Stimulated activated CD4-positive, alpha-beta T cell treated with anti-CD3 and anti-CD28 coated beads, TNF-alpha, amount 100 ng/mL, for 24 hours (primary cell): ENCODE measurements around the gene PTPRN2.
"Not testable (repeated sequence)": the region's sequence is repeated elsewhere in the genome, so short reads cannot be mapped to it uniquely, and the experiment has no call there.

Experiments
- DNase-seq, 3 experiments: peaks; one replicate each; pipeline ENCODE4 v3.0.0-alpha.2; 2020; ENCODE audit warnings: low read depth in 3 of 3

The PTPRN2 gene

GRCh38 chr7:158419238-158419785 is 168.3 kb downstream of the PTPRN2 start:
- DNase-seq = no peak

- not testable (repeated sequence) for DNase-seq
Measured at GRCh38 chr7:158418395-158418794, 169.2 kb downstream of the PTPRN2 start.

- no peak for DNase-seq
Measured at GRCh38 chr7:158416283-158416933, 171.2 kb downstream of the PTPRN2 start.

GRCh38 chr7:158415316-158415715 is 172.3 kb downstream of the PTPRN2 start:
- no peak for DNase-seq

GRCh38 chr7:158414486-158414961 is 173.1 kb downstream of the PTPRN2 start:
- no peak for DNase-seq

- DNase-seq = no peak
Measured at GRCh38 chr7:158414002-158414401, 173.6 kb downstream of the PTPRN2 start.

- no peak for DNase-seq
Measured at GRCh38 chr7:158411232-158411950, 176.2 kb downstream of the PTPRN2 start.

GRCh38 chr7:158410720-158411119 is 176.9 kb downstream of the PTPRN2 start:
- no peak for DNase-seq

GRCh38 chr7:158409816-158410330 is 177.8 kb downstream of the PTPRN2 start:
- no peak for DNase-seq

GRCh38 chr7:158409120-158409519 is 178.5 kb downstream of the PTPRN2 start:
- no peak for DNase-seq

- no peak for DNase-seq
Measured at GRCh38 chr7:158408318-158408920, 179.2 kb downstream of the PTPRN2 start.

GRCh38 chr7:158407581-158408317 is 179.9 kb downstream of the PTPRN2 start:
- DNase-seq = no peak

- no peak for DNase-seq
Measured at GRCh38 chr7:158406801-158407200, 180.8 kb downstream of the PTPRN2 start.

GRCh38 chr7:158406364-158406763 is 181.3 kb downstream of the PTPRN2 start:
- no peak for DNase-seq

GRCh38 chr7:158405771-158406170 is 181.9 kb downstream of the PTPRN2 start:
- DNase-seq = not testable (repeated sequence)

GRCh38 chr7:158405324-158405723 is 182.3 kb downstream of the PTPRN2 start:
- DNase-seq = no peak

- no peak for DNase-seq
Measured at GRCh38 chr7:158404031-158404761, 183.4 kb downstream of the PTPRN2 start.

GRCh38 chr7:158403013-158403821 is 184.4 kb downstream of the PTPRN2 start:
- no peak for DNase-seq

GRCh38 chr7:158402471-158402870 is 185.2 kb downstream of the PTPRN2 start:
- no peak for DNase-seq

GRCh38 chr7:158401826-158402225 is 185.8 kb downstream of the PTPRN2 start:
- no peak for DNase-seq
